HG02885 (cell line): Measurements from ENCODE around the gene NEDD4L.

ENCODE experiments used
- ATAC-seq: cut with Tn5 transposase; IDR thresholded peaks from one replicate; pipeline ENCODE4 v1.9.1; 2021; ENCODE audit warnings: mild to moderate bottlenecking; ENCODE audit not compliant: unreplicated experiment, poor library complexity

Gene NEDD4L

DNA sequence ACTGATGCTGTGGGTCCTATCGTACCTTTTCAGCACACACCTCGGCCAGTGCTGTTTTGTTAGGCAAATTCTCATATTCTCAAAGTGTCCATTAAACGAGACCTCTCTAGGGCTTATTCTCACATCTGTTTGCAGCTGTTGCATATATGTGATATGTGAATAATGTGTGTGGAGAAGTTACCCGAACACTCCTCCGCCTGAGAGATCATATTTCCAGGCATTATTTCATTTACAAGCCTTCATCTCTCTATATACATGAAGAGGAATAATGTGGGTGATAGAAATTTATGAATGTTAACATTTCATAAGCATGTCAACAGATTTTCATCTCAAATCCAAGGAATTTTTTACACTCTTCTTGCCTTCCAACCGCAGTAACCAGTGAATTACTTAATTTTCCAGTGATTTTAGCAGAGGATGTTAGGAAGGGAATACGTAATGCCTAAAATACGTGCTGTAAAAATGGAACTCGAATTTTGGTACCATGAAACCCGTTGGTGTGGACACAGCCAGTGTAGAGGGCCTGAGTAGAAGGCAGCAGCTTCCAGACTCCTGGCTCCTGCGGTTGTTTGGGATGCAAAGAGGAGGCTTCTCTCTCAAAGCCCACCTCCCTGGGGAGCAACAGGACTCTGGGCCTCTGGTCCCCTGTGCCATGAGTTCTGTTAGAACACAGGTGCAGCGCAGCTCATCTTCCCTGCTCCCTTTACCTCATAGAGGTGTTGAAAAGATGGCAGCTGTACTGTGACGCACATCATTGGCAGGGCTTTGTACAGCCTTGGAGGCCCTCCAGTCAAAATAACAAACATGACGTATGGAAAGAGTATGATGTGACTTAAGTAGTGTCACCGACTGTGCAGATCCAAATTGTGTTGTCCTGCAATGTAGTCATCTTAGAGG, 280.1 kb downstream of the NEDD4L start:
- ATAC-seq: no peak

DNA sequence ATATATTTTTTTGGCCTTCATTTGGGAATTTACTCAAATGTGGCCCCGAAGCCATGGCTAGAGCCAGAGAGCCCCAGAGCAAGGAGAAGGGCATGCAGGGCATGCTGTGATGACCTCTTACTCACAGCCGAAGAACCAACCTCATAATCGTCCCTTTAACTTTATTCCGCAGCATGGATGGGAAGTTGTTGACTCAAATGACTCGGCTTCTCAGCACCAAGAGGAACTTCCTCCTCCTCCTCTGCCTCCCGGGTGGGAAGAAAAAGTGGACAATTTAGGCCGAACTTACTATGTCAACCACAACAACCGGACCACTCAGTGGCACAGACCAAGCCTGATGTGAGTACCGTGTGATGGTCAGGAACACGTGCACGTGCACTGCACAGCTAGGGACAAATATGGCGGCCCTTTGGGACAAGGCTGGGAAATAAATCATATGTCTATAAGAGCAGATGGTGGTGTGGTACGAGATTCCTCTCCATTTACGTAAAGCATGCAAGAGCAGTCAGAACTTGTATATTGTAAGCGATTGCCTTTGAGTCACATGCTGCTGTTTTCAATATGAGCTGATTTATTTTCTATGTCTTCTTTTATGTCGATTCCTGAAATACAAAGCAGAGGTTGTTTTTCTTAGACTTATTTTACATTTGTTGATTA, 280.9 kb downstream of the NEDD4L start:
- ATAC-seq: no peak

DNA sequence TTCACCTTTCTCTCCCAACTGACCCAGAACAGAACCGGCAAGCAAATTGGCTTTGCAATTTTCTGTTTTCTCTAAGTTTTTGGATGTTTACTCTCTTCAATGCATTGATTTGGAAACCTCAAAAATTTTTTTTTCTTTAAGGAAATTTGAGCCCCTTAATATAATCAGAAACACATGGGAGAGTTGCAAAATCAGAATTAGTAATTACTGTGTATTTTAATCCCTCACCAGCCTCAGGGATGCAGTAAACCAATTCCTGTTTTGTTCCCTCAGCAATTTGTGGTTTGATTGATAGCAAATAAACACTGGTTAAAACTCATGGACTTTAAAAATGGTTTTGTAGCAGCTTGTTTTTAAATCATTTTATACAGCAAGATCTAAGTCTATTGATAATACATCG, 281.5 kb downstream of the NEDD4L start:
- no peak for ATAC-seq

DNA sequence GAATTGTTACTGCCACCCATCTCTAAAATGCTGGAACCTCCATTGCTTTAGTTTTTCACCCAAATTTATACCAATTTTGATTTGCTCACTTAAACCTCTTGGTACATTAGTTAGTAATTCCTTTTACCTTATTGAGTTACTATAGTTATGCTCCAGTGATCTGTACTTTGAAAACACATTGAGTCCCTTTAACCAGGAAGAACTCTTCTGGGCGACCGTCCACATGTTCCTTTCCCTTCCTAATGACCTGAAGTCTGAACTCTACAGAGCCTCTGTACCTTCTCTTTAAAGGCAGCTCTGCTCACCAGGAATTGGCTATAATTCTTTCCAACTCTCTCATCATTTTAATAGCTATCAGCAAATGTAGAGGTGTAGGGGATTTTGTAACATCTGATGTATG, 290.0 kb downstream of the NEDD4L start:
- ATAC-seq: no peak

- no peak for ATAC-seq
These were observed 291.2 kb downstream of the NEDD4L start for GRCh38 chr18:58335223-58335622.

DNA sequence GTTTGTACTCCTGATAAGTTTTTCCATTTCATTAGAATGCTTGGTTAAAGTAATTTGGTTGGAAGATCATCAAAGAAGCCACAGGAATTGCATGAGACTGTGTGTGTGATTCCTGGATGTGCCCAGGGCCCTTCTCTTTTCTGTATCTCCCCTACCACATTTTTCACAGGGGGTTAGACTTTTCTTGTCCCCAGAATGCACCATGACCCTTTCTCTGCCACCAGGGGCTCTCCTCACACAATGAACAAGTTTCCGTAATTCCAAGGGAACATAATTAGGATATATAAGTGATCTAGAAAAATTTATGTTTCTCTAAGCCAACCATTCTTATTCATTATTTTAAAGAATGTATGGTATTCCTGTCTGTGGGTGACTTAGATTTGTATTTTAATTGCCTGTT, 291.8 kb downstream of the NEDD4L start:
- ATAC-seq: no peak

DNA sequence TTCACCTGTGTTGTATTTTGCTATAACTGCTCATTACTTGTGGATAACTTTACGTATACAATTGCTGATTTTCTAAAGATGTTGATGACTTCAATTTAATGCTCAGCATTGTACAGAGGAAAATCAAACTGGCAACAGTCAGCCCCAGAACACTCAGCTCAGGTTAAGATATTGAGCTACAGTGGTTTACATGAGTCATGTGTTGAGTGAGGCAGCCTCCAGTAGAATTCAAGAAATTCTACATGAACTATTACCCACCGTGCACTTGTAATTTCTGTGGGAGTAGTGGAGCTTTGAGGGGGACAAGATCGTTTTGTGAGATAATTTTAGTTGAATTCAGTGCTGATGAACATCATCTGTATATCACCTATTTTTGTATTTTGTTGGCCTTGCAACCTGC, 292.6 kb downstream of the NEDD4L start:
- ATAC-seq: no peak

DNA sequence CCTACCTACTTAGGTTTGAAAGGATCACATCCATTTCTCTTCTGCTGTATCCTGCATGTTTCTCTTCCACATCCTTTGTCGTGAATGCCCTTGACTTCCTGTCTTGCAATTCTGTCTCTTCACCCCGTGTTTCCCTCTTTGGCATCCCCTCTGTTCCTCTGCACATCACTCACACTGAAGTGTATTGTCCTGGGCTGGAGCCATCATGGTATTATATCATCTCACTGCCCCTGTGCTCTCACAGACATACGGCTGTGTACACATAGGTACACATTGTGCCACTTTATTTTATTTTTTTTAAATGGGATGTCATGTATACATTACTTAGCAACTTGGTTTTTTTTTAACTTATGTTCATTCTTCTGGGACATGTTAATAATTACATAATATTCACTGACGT, 293.3 kb downstream of the NEDD4L start:
- no peak for ATAC-seq

- no peak for ATAC-seq
These were observed 293.7 kb downstream of the NEDD4L start for GRCh38 chr18:58337686-58338085.

GRCh38 chr18:58338141-58338540, 294.1 kb downstream of the NEDD4L start:
- ATAC-seq: no peak

DNA sequence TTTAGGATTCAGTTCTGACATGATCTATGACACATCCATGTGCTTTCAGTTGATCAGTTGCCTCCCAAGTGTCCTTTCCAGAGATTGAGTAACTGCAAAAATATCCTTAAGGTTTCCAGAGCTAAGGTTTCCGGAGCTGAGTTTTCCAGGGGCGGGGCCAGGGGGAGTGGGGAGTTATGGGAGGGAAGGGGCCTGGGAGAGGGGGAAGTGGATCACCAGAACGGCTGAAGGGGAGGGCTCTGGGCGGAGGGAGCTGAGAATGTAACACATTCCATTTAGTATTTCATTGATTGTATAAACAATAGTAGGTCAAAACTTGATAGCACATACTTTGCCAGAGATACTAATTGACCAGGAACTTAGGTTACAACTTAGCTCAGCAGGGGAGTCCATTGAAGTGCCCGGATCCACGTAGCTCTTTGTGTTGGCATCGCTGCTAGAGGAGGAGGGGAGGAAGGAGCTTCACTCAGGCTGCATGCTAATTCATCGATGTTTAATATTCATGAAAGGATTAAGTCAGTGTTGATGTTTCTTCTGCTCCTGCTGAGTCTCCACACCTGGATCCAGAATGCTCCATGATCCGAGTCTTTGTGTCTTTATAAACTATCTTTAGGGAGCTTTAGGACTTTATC, 295.1 kb downstream of the NEDD4L start:
- no peak for ATAC-seq

- ATAC-seq: no peak
These were observed 295.9 kb downstream of the NEDD4L start for GRCh38 chr18:58339890-58340289.

- ATAC-seq: no peak
These were observed 297.9 kb downstream of the NEDD4L start for GRCh38 chr18:58341916-58342315.

GRCh38 chr18:58344080-58344670, 300.1 kb downstream of the NEDD4L start:
- ATAC-seq: no peak

DNA sequence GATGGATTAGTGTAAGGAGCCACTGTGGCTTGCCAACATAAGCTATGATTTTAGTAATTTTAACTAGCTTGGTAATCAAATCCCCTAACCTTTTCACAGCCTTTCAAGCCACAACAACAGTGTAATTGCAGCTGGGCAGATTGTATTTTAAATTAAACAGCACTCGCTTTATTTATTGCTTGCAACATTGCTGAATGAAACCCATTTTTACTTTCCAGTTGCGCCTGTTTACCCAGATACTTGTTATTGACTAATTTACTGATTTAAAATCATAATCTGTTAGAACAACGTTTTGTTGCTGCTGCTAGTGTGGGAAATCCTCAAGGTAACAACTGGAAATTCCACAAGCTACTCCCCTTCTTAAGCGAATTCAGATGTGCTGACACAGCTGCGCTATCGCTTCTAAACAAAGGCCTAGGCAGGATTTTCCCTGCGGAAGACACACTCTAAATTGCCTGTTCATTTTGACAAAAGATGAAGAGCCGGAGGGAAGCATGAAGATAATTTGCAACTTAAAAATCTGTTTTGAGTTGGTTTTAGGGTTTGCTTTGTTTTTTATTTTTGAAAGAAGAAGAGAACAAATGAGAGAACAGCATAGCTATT, 300.9 kb downstream of the NEDD4L start:
- ATAC-seq: no peak

- ATAC-seq: no peak
These were observed 301.8 kb downstream of the NEDD4L start for GRCh38 chr18:58345875-58346274.

DNA sequence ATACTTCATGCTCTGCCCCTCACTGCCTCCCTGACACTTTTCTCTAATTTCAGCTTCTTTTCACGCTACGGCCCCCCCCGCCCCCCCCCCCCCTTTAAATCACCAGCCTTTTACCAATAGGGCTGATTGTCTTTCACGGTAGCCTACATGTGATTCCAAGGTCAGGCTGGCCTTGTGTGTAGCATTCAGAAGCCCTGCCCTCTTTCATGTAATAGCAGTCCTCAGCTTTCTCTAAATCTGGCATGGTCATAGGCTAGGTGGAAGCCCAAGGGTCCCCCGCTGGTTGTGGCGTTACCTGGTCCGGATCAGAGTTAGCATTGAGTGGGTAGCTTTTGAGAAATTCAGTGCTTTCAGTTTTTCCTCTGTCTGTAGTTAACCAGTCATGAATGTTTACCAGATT, 303.1 kb downstream of the NEDD4L start:
- no peak for ATAC-seq

GRCh38 chr18:58348517-58348916, 304.5 kb downstream of the NEDD4L start:
- ATAC-seq: no peak

DNA sequence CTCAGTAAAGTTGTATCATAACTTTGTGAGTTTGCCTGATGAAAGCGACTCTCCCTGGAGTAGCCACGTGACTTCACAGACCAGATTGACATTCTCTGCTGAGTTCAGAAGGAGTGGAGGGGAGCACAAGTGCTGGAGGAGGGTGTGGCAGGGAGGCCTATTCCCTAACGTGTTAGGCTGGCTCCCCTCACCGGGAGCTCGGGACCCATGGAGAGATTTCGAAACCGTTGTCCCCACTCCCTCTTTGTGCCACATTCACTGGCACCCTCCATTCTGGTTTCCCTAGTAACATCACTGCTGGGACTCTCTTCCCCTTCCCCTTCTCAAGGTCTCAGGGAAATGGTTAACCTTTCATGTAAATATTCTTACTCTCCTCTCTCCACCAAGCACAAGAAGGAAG, 304.9 kb downstream of the NEDD4L start:
- no peak for ATAC-seq

DNA sequence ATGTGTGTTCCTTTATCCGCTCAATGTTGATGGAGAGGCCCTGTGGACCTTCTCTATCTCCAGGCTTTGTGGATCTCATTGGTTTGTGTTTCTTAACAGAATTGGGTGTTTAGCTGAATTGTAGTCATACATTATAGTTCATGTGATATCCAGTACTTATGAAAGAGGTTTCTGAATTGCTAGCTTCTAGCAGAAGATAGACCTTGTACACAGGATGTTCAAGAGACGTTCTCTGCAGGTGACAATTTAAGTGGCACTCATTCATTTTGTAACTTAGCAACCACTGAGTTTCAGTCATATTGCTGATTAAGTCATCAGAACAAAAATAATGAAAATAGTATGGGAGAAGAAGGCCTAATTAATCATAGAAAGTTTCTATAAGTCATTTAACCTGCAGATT, 305.6 kb downstream of the NEDD4L start:
- peak; percentile 59 for ATAC-seq

- ATAC-seq: no peak
These were observed 306.5 kb downstream of the NEDD4L start for GRCh38 chr18:58350526-58350925.
